NCI-H748 (cell line): ENCODE data around the gene TLK1.

Source experiments
- DNase-seq: peaks from one replicate; lab custom pipeline; 2025; ENCODE audit not compliant: unreplicated experiment; lab: John Stamatoyannopoulos, UW

The TLK1 gene

DNA sequence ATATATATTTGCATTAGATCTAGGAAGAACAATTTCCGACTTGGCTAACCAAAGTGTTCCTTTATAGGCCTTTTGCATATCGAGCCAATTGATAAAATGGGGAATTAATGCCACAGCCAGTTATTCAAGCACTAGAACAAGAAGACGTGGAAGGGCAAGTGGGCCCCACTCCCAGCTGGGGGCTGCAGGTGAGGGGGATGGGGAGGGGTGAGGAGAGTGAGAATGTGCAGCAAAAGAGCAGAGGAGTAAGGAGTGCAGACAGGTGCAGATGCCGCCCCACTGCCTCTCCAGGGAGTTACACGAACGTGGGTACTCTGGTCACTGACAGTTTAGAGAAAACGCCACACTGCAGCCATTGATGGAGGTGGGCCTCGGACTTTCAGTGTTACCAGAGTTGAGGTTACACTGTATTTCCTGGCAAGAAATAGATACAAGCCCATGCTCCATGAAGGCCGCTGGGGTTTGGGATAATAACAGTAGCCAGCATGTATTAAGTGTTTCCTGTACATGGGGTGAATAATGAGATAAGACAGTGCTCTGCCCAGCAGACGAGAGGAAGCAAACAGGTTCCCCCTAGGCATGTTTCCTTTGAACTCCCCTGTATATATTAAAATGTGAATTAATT lies 190.7 kb downstream of the TLK1 start:
- no peak for DNase-seq

- no peak for DNase-seq
Observed at GRCh38 chr2:170969030-170969429, 191.7 kb downstream of the TLK1 start.

GRCh38 chr2:170968205-170969003 lies 192.3 kb downstream of the TLK1 start:
- no peak for DNase-seq

DNA sequence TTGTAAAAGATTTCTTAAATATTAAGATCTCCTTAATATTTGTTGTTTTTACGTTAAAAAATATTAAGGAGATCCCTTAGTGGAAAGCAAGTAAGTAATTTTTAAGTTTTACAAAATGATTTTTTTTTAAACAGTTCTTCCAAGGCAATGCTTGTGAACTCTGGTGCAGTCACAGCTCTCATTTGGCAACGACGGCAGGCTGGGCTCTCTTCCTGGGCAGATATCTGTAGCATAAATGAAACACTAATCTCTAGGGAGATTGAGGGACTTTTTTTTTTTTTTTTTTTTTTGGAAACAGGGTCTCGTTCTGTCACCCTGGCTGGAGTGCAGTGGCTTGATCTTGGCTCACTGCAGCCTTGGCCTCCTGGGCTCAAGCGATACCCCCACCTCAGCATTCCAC lies 193.1 kb downstream of the TLK1 start:
- DNase-seq, result no peak

DNA sequence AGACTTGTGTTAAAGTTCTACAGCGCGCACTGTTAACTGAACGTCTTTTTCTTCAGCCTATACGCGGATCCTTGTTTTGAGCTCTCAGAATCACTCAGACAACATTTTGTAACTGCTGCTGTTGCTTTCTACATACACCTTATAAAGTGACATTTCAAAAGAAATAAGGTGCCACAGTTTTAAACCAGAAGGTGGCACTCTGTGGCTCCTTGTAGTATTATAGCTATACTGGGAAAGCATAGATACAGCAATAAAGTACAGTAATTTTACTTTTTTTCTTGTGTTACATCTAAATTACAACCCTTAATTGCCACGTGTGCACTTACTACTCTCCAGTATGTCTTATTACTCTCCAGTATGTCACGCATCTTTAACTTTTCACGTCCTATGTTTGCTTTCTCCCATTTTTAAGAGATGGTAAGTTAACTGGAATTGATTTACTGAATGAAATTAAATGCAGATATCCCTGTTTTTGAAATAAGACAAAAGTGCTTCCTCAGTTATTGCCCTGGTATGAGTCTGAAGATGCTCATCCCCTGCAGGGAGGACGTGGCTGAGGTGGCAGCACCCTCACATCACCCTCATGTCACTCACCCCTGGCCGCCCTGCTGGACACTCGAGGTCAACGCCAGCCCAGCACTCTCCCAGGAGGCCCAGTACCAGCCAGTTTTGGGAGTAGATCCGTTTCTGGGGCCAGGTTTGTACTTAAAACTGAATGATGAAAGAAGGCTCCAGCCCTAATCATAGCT lies 193.9 kb downstream of the TLK1 start:
- no peak for DNase-seq

GRCh38 chr2:170965446-170966225 lies 195.1 kb downstream of the TLK1 start:
- DNase-seq, result no peak

DNA sequence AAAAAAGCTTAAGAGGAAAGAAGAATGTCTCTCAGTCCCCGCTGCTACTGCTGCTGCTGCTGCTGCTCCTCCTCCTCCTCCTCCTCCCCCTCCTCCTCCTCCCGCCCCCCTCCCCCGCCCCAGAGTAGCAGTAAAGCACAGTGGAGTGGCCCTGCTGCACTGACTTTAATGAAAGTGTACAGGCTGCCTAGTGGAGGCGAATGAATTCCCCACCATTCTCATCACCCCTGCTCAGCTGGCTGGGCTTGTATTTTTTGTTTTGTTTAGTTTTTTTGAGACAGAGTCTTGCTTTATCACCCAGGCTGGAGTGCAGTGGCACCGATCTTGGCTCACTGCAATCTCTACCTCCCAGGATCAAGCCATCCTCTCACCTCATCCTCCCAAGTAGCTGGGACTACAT lies 197.3 kb downstream of the TLK1 start:
- no peak for DNase-seq

GRCh38 chr2:170953941-170954340 lies 206.8 kb downstream of the TLK1 start:
- no peak for DNase-seq

GRCh38 chr2:170950221-170950761 lies 210.4 kb downstream of the TLK1 start:
- no peak for DNase-seq

DNA sequence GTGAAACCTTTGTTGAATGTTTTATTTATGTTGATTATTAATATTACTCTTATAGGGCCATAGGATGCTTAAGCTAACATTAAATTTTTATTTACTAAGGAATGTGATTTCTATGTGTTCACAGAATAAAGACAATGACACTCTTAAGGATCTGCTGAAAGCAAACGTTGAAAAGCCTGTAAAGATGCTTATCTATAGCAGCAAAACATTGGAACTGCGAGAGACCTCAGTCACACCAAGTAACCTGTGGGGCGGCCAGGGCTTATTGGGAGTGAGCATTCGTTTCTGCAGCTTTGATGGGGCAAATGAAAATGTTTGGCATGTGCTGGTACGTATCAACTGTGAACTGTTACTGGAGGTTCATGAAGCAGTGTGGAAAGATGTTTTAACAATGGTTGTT lies 211.3 kb downstream of the TLK1 start:
- DNase-seq, result no peak

- DNase-seq, result no peak
Observed at GRCh38 chr2:170944545-170944944, 216.1 kb downstream of the TLK1 start.

- no peak for DNase-seq
Observed at GRCh38 chr2:170943596-170943995, 217.1 kb downstream of the TLK1 start.

DNA sequence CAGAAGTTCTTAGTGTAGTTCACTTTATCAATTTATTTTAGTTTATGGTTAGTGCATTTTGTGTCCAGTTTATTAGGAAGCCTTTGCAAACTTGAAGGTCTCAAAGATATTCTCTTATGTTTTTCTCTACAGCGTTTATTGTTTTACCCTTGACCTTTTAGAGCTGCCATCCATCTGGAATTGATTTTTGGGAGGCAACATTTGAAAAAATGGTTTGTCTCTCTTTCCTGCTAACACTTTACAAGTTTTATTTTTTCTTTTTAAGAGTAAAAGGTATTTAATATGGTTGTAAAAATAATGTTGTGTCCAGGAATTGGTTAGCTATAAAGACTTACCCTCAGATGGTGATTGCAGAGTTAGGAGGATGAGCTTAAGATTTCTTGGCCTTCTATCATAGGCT lies 217.7 kb downstream of the TLK1 start:
- DNase-seq, result no peak

- no peak for DNase-seq
Observed at GRCh38 chr2:170942615-170943014, 218.1 kb downstream of the TLK1 start.
